Neutrophil (primary cell): Measurements from ENCODE around the gene CECR2.

ENCODE experiments used
- H3K27ac ChIP-seq: fragments of 200-600 bp; sonication (generic); 2 replicates; pipeline ENCODE4 v1.5.1; 2016; ENCODE audit warnings: mild to moderate bottlenecking, moderate library complexity
- H3K27me3 ChIP-seq: fragments of 200-600 bp; sonication (generic); 2 replicates; pipeline ENCODE4 v1.6.0; 2016; ENCODE audit warnings: mild to moderate bottlenecking
- H3K36me3 ChIP-seq: fragments of 200-600 bp; sonication (generic); 2 replicates; pipeline ENCODE4 v1.5.1; 2017
- H3K4me1 ChIP-seq, 2 experiments: fragments of 200-600 bp in 1 of 2; sonication (generic) in 1 of 2; 1 replicate in 1 of 2; 2 replicates in 1 of 2; pipeline versions ENCODE4 v1.5.1 to v1.6.1; 2013 to 2016; ENCODE audit warnings: low read depth in 1 of 2, low read length in 1 of 2, mild to moderate bottlenecking in 1 of 2, moderate library complexity in 1 of 2; ENCODE audit not compliant: control insufficient read depth in 1 of 2, insufficient read depth in 1 of 2
- H3K4me3 ChIP-seq, 2 experiments: fragments of 200-600 bp in 1 of 2; sonication (generic) in 1 of 2; 1 replicate in 1 of 2; 2 replicates in 1 of 2; pipeline ENCODE4 v1.5.1; 2013 to 2016; ENCODE audit warnings: low read depth in 1 of 2, low read length in 1 of 2, mild to moderate bottlenecking in 1 of 2, moderate library complexity in 1 of 2
- H3K9me3 ChIP-seq: fragments of 200-600 bp; sonication (generic); 2 replicates; pipeline ENCODE4 v1.5.1; 2016
- TF ChIP-seq, protein P1 (sequence below): fragments of 200-600 bp; sonication (generic); IDR thresholded peaks from 2 replicates; pipeline ENCODE4 v1.5.1; 2016; ENCODE audit warnings: antibody characterized with exemption

The CECR2 gene

DNA sequence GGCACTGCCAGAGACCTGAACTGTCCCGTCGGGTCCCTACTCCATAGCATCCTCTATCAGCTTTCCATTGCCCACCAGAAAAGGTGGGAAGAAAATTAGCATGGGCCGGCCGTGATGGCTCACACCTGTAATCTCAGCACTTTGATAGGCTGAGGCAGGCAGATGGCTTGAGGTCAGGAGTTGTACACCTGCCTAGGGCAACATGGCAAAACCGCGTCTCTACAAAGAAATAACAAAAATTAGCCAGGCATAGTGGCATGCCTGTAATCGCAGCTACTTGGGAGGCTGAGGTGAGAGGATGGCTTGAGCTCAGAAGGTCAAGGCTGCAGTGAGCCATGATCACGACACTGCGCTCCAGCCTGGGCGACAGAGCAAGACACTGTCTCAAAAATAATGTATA is 197.5 kb downstream of the CECR2 start:
- Histone ChIP-seq H3K36me3 (no peaks in the 10 kb centered on the region), H3K9me3 (no peaks in the 10 kb centered on the region), H3K27me3 (no peaks in the 10 kb centered on the region), H3K4me1 (no peaks in the 10 kb centered on the region), H3K27ac (no peak overlapping the region), H3K4me3 (no peak overlapping the region)
- TF ChIP-seq, protein P1, sequence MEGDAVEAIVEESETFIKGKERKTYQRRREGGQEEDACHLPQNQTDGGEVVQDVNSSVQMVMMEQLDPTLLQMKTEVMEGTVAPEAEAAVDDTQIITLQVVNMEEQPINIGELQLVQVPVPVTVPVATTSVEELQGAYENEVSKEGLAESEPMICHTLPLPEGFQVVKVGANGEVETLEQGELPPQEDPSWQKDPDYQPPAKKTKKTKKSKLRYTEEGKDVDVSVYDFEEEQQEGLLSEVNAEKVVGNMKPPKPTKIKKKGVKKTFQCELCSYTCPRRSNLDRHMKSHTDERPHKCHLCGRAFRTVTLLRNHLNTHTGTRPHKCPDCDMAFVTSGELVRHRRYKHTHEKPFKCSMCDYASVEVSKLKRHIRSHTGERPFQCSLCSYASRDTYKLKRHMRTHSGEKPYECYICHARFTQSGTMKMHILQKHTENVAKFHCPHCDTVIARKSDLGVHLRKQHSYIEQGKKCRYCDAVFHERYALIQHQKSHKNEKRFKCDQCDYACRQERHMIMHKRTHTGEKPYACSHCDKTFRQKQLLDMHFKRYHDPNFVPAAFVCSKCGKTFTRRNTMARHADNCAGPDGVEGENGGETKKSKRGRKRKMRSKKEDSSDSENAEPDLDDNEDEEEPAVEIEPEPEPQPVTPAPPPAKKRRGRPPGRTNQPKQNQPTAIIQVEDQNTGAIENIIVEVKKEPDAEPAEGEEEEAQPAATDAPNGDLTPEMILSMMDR = no peak

DNA sequence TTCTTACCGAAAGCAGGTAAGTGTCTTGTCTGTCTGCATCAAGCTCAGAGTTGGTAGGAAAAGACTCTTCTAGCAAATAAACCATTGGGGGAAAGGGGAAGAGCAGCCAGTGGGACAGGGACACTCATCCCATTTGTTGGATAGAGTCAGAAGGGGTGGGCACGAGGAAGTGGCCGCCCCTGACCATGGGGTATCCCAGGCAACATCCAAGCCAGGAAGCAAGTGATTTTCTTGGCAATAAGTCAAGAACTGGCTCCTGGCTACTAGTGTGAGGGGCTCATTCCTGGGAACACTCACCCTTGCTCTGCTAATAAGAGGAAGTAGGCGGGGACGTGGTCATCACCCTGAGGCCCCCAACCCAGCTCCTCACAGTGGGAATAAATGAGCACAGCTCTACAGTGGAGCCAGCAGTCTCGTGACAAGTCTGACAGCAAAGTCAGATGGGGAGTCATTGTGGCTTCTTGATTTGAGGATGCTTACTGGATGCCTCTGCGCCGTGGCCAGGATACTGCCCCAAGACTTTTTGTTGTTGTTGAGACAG is 200.8 kb downstream of the CECR2 start:
- Histone ChIP-seq H3K9me3 (no peaks in the 10 kb centered on the region), H3K4me3 (no peak overlapping the region), H3K36me3 (no peaks in the 10 kb centered on the region), H3K27me3 (no peaks in the 10 kb centered on the region), H3K27ac (no peak overlapping the region), H3K4me1 (no peaks in the 10 kb centered on the region)
- TF ChIP-seq, protein P1 = no peak

DNA sequence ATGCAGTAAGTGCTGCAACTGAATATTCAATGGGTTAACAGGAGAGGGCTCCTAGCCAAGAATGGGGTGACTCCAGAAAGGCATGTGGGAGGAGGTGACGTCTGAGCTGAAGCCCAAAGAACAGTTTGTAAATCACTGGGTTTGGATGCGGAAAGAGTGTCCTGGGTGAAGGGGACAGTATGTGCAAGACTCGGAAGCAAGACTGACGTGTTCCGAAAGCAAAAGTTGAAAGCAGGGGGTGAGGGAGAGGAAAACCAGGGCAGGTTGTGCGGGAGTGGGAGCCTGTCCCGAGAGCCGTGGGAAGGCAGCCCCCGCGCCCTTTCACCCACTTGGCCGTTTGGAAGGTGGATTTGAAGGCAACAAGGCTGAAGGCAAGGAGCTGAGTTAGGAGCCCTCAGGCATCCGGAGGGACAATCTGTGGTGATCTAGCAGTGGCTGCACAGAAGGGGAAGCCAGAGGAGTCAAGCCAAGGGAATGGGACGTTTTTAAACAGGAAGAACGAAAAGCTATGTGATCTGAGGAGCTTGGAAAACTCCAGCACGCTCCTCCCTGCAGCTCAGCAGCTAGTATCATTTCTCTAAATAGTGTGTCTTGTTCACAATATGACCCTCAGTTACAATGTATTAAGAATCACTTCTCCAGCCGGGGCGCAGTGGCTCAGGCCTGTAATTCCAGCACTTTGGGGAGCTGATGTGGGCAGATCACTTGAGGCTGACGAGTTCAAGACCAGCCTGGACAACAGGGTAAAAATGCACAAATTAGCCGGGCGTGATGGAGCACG is 201.8 kb downstream of the CECR2 start:
- no peak overlapping the region for H3K27ac ChIP-seq
- H3K4me3 ChIP-seq = no peak overlapping the region
- TF ChIP-seq, protein P1 = no peak
- no peaks in the 10 kb centered on the region for H3K9me3 ChIP-seq
- no peaks in the 10 kb centered on the region for H3K4me1 ChIP-seq
- H3K27me3 ChIP-seq = no peaks in the 10 kb centered on the region
- no peaks in the 10 kb centered on the region for H3K36me3 ChIP-seq

DNA sequence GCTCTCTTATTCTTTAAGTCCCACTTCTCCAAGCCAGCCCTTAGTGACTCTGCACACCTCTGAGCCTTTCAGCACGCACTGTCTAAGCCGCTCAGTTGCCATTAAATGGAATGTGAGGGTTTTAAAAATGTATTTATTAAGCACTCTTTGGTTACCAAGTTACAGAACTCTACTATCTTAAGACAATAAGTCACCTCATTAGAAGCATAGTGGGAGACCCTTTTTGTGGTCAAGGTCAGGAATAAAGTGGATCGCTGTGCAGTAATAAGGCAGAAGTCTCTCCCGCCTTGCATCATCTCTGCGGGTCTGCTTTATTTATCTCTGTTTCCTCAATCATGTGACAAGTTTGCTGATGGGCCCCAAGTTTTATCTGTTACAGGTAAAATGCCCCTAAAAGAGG is 205.9 kb downstream of the CECR2 start:
- Histone ChIP-seq H3K27ac (no peak overlapping the region), H3K4me1 (no peaks in the 10 kb centered on the region), H3K4me3 (no peak overlapping the region), H3K36me3 (no peaks in the 10 kb centered on the region), H3K9me3 (no peaks in the 10 kb centered on the region), H3K27me3 (no peaks in the 10 kb centered on the region)
- TF ChIP-seq, protein P1 = no peak

DNA sequence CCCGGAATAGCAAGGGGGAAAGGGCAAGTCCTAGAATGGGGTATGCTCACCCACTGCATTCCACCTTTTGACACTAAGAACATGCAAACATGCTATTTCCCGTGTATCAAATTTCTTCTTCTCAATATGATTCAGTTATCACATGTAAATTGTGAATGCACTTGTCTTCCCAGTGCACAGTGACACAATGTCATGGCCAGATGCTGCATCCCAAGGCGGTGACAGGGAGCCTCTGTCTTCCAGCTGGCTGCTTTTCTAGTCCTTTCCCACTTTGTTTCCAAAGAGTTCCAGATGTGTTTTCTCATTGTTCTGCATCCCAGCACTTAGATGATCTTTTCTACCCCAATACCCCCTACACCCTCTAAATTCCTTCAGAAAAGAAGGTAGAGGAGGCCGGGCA is 206.4 kb downstream of the CECR2 start:
- Histone ChIP-seq H3K9me3 (no peaks in the 10 kb centered on the region), H3K27me3 (no peaks in the 10 kb centered on the region), H3K36me3 (no peaks in the 10 kb centered on the region), H3K27ac (no peak overlapping the region), H3K4me3 (no peak overlapping the region), H3K4me1 (no peaks in the 10 kb centered on the region)
- TF ChIP-seq, protein P1 = no peak
